HL-60/S4 (cell line): Measurements from ENCODE around the gene NADSYN1.

Experiments used
- in situ Hi-C: fragments of 300-500 bp; cut with MboI; formaldehyde crosslinking; loops from 2 replicates; pipeline ENCODE4 v1.14.3; 2022; ENCODE audit warnings: low sequenced_read_pairs

NADSYN1 gene

DNA sequence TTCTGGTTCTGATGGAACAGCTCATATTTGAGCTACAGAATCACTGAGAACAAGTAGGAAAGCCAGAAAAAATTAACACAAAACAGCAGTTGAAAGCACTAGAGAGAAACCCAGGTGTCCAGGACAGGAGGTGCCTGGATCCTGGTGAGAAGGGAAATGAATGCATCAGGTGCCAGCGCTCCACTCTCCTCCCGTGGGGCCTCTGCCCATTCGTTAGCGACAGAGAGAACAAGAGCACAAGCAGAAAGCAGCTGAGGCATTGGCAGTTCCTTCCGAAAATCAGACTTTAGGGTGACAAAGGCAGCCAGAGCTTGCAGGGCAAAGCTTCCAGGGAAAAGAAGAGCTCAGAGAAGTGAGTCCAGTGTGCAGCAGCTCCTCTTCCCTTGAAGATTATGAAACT lies 54.1 kb downstream of the NADSYN1 start:
- in situ Hi-C loops = no loop called here

DNA sequence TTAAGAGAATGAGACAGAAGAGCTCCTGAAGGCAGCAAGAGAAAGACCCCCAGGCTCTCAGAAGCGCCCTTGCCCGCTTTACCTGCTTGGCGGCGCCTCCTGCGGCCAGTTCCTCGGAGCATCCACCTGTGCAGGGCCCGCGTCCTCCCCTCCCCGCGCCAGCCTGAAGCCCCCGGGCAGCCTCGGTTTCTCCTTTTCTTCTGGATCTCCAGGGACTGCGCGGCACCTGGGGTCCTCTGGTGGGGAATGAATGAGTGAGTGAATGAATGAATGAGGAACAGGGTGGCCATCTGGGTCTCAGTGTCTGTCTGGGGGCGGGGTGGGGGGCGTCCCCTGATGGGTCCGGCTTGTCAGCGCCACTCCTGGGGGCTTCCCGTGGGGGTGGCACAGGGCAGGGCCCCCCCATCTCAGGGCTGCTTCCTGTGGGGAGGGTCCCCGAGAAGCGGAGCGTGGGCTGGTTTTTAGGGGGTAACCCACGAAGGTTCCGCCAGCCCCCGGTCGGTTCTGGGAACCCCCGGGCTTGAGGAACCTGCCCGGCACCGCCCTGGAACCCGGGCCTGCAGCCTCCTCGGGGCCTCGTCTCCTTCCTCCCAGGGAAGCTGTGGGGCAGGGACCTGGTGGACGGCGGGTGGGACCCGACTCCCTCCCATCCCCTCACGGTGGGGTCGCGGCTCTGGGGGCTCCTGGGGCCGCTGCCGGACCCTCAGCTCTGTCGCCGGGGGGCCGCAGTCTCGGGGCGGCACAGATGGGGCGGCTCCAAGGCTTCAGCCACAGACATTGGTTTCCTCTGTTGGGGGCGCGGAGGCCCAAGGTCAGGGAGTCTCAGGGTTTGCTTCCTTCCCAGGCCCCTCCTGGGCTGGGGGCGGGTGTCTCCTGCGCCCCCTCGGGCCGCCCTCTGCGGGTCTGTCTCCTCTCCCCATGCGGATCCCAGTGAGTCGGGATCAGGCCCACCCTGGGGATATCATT lies 65.8 kb downstream of the NADSYN1 start:
- in situ Hi-C loops = no loop called here

DNA sequence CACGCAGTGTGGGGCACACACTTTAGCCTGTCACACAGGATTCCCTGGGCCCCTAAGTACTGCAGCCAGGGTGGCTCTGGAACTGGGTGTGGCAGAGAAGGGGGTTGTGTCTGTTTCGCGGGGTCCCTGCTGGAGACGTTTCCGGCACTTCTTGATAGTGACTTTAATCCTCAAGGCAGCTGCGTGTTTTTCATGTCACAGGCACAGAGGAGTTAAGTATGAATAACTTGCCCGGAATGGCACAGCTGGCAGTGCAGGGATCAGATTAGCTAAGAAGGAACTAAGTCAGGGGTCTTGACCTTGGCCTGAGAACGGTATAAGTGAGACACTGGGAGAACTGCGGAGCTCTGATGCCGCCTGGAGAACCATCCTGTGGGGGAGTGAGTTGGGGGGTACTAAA lies 66.5 kb downstream of the NADSYN1 start:
- in situ Hi-C loops = no loop called here

DNA sequence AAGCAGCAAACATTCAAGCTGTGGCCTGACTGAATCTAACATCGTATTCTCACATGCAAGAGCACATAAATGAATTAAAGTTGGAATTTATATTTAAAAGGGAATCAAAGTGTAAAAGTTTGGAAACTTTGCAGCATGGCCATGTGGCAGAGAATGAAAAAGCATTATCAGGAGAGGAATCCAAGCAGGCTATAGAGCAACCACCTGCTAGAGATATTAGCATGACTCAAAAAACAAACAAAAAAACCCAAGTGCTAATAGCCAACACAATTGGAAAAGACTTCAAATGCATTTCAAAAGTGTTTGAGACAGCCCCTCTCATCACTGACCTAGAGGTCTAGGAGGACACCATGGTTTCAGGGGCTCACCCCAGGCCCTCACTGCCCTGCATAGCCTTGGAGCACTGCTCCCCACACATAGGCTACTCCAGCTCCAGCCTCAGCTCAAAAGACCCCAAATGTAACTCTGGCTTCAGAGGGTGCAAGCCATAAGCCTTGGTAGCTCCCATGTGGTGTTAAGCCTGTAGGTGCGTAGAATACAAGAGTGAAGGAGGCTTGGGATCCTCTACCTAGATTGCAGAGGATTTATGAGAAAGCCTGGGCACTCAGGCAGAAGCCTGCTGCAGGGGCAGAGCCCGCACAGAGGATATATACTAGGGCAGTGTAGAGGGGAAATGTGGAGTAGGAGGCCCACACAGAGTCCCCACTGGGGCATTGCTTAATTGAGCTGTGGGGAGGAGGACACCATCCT lies 72.4 kb downstream of the NADSYN1 start:
- in situ Hi-C loops = loop anchor here (25.0 kb wide), 1 partner anchor 88 kb away; the partner anchor contains the start of gene DHCR7

DNA sequence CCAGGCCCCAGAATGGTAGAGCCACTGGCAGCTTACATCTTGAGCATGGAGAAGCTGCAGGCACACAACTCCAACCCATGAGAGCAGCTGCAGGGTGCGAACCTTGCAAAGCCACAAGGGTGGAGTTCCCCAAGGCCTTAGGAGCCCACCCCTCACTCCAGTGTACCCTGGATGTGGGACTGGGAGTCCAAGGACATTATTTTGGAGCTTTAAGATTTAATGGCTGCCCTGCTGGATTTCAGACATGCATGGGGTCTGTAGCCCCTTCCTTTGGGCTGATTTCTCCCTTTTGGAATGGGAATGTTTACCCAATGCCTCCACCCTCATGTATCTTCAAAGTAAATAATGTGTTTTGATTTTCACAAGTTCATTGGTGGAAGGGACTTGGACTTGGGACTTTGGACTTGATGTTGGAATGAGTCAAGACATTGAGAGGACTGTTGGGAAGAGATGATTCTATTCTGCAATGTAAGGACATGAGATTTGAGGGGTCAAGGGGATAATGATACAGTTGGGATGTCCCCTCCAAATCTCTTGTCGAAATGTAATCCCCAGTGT lies 73.0 kb downstream of the NADSYN1 start:
- in situ Hi-C loops = loop anchor here (25.0 kb wide), 1 partner anchor 89 kb away; the partner anchor contains the start of gene DHCR7

DNA sequence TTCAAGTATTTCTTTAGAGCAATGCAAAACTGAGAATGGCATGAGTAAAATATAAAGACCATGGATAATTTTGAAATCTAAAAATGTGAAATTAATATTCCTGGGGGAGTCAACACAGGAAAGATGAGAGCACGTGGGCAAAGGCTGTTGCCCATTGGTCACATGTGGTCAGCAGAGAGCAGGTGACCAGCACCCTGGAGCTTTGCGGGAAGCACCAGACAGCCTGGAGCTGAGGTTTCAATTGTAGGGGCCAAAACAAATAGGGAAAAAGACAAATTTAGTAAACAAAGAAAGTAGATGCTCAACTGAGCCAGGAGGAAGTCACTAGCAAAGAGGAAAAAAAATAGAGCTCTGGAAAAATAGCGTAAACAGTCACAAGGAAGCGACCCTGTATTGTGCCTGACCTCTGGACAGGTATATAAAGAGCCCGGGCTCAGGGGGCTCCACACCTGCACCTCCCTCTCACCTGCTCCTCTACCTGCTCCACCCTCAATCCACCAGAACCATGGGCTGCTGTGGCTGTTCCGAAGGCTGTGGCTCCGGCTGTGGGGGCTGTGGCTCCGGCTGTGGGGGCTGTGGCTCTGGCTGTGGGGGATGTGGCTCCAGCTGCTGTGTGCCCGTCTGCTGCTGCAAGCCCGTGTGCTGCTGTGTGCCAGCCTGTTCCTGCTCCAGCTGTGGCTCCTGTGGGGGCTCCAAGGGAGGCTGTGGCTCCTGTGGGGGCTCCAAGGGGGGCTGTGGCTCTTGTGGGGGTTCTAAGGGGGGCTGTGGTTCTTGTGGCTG lies 74.0 kb downstream of the NADSYN1 start, which contains the start of gene KRTAP5-7:
TSS of gene KRTAP5-7 (plus strand) at position 472 of the 780 bp plus-strand sequence. CDS start at position 506, 34 bp downstream.
- in situ Hi-C loops = loop anchor here (25.0 kb wide), 1 partner anchor 90 kb away; the partner anchor contains the start of gene DHCR7

DNA sequence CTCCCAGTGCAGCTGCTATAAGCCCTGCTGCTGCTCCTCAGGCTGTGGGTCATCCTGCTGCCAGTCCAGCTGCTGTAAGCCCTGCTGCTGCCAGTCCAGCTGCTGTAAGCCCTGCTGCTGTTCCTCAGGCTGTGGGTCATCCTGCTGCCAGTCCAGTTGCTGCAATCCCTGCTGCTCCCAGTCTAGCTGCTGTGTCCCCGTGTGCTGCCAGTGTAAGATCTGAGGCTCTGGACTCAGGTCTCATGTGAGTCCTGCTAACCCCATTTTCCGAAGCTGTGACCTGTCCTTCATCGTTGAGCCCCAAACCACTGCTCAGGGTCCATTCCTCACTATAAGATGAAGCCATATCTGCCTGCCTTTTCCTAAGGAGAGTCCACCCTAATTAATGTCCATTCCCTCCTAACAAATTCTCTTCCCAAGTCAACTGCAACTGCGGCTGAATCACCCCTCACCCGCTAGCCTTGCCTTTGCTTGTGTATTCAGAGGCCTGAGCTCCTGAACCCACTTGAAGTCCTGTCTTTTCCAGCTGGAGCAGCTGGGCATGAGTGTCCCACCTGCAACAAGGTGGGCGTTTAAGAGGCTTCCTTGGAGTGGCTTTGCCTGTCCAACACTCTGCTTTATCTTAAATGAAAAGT lies 74.7 kb downstream of the NADSYN1 start:
- in situ Hi-C loops = loop anchor here (25.0 kb wide), 1 partner anchor 90 kb away; the partner anchor contains the start of gene DHCR7

DNA sequence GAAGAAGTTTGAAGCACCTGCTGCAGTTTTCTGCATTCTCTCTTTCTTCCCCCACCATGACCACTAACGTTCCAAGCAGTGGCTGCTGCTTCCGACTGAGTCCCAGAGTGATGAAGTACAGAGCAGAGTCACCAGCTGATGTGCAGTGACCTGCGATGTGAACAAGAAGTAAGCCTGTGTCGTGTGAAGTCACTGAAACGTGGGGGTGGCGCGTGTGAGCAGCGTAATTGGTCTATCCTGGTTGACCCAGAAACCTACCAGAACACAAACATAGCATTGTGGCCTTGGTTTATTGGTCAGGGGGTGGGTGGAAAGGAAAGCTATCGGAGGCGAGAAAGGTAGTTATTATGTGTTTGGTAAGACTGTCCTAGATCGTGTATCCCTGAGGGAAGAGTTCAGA lies 77.6 kb downstream of the NADSYN1 start:
- in situ Hi-C loops = loop anchor here (25.0 kb wide), 1 partner anchor 93 kb away; the partner anchor contains the start of gene DHCR7

DNA sequence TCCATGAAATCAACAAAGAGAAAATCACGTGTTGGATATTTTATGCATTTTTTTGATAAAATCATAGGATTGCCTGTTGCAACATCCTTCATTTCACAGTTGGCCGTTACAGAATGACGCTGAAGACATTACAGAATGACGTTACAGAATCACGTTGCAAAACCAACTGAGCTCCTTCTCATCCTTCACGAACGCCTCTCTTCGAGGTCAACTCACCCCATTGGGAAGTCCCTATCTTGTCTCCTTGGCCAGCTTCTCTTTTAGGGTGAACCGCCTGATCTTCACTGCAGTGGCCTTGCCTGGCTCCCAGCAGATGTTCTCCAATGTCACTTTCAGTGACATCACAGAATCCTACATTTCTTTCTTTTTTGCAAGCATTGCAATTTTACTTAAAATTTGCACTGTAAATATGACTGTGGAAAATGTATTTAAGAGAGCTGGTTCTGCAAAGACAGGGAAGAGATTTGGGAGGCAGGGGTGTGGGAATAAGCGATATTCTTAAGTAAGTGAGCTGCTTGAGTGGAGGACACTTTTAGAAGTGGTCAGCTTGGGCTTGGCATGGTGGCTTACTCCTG lies 79.1 kb downstream of the NADSYN1 start:
- in situ Hi-C loops = loop anchor here (25.0 kb wide), 1 partner anchor 95 kb away; the partner anchor contains the start of gene DHCR7

DNA sequence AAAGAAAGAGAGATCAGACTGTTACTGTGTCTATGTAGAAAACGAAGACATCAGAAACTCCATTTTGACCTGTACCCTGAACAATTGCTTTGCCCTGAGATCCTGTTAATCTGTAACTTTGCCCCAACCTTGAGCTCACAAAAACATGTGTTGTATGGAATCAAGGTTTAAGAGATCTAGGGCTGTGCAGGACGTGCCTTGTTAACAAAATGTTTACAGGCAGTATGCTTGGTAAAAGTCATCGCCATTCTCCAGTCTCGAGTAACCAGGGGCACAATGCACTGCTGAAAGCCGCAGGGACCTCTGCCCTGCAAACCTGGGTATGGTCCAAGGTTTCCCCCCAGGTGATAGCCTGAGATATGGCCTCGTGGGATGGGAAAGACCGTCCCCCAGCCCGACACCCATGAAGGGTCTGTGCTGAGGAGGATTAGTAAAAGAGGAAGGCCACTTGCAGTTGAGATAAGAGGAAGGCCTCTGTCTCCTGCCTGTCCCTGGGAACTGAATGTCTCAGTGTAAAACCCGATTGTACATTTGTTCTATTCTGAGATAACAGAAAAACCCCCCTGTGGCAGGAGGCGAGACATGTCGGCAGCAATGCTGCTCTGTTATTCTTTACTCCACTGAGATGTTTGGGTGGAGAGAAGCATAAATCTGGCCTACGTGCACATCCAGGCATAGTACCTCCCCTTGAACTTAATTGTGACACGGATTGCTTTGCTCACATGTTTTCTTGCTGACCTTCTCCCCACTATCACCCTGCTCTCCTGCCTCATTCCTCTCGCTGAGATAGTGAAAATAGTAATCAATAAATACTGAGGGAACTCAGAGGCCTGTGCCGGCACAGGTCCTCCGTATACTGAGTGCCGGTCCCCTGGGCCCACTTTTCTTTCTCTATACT lies 82.0 kb downstream of the NADSYN1 start:
- in situ Hi-C loops = loop anchor here (25.0 kb wide), 1 partner anchor 98 kb away; the partner anchor contains the start of gene DHCR7

DNA sequence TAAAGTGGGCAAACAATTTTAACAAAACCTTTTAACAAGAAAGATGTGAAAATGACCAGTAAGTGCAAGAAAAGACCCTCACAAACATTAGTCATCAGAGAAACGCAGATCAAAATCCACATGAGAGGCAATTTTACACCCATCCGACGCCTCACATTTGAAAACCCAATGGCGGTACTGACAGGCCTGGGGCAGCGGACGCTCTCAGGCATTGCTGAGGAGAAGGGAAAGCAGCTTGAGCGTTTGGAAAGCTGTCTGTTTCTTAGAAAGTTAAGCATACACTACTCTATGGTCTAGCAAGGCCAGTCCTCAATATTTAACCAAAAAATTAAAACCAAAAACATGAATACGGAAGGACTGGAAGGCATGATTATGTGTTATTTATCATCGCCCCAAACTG lies 82.8 kb downstream of the NADSYN1 start:
- in situ Hi-C loops = loop anchor here (25.0 kb wide), 1 partner anchor 99 kb away; the partner anchor contains the start of gene DHCR7

DNA sequence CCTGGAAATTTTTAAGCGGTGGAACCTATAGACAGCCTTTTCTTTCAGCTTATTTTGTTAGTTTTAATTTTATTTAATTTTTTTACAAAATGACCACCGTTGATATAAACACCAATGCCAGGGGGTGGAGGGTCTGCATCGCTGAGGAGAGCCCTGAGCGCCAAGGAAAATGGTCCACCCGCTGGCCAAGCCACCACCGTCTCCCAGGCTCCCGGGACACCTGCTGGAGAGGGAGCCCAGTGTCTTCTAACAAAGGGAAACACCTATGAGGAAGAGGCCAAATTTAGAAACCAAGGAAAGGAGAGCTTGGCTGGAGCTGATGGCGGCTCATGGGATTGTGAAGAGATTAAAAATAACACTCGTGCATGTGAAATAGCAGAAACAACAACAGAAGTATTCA lies 84.5 kb downstream of the NADSYN1 start:
- in situ Hi-C loops = loop anchor here (25.0 kb wide), 1 partner anchor 100 kb away; the partner anchor contains the start of gene DHCR7

DNA sequence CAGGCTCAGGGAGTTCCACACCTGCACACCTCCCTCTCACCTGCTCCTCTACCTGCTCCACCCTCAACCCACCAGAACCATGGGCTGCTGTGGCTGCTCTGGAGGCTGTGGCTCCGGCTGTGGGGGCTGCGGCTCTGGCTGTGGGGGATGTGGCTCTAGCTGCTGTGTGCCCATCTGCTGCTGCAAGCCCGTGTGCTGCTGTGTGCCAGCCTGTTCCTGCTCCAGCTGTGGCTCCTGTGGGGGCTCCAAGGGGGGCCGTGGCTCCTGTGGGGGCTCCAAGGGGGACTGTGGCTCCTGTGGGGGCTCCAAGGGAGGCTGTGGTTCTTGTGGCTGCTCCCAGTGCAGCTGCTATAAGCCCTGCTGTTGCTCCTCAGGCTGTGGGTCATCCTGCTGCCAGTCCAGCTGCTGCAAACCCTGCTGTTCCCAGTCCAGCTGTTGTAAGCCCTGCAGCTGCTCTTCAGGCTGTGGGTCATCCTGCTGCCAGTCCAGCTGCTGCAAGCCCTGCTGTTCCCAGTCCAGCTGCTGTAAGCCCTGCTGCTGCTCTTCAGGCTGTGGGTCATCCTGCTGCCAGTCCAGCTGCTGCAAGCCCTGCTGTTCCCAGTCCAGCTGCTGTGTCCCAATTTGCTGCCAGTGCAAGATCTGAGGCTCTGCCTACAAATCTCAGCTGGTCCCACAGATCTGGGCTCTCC lies 85.1 kb downstream of the NADSYN1 start, which contains the start of gene KRTAP5-8:
TSS of gene KRTAP5-8 (plus strand) at position 49 of the 689 bp plus-strand sequence. CDS start at position 80, 31 bp downstream.
- in situ Hi-C loops = loop anchor here (25.0 kb wide), 1 partner anchor 101 kb away; the partner anchor contains the start of gene DHCR7

DNA sequence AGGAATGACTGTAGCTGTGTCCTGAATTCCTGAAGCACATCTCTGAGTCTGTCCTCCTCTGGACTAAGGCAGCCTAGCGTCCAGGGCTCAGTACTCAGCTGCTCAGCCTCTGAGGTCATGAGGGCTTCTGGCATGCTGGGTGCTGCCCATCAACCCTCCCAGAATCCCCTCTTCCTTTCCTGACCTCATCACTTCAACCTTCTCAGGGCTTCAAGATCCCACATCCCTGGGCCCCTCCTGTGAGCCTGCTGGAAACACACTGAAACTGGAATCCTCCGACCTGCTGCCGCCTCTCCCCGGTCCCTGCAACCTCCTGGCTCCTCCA lies 85.6 kb downstream of the NADSYN1 start:
- in situ Hi-C loops = loop anchor here (25.0 kb wide), 1 partner anchor 101 kb away; the partner anchor contains the start of gene DHCR7

DNA sequence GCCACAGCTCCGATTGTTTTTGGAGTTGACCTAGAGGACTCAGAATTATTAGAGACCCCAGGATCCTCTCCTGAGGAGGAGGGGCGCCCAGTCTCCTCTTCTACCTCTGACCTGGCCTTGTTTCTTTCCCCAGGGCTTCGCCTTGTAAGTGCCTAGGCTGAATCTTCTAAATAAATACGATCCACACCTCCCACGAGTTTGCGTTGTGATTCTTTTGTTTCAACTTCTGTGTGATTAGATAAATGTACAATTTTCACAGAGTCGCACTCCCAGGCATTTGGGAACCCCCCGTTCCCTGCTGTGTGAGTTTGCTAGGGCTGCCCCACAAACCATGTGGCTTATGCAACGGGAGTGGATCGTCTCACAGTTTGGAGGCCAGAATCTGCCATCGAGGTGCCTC lies 86.0 kb downstream of the NADSYN1 start:
- in situ Hi-C loops = loop anchor here (25.0 kb wide), 1 partner anchor 102 kb away; the partner anchor contains the start of gene DHCR7

DNA sequence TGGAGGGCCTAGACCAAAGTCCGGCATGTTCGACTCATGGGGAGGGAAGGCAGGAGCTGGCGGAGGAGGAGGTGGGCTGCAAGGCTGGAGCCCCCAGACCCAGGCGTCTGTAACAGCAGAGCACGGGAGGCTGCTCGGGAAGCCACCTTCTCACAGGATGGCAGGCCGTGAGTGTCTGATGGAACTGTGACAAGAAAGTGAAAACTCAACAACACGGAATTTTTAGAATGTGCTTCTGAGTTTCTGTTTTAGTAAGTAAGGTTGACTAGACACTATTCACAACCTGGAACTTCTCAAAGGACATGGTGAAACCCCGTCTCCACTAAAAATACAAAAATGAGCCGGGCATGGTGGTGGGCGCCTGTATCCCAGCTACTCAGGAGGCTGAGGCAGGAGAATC lies 87.0 kb downstream of the NADSYN1 start:
- in situ Hi-C loops = loop anchor here (25.0 kb wide), 1 partner anchor 103 kb away; the partner anchor contains the start of gene DHCR7
